Activated CD4-positive, alpha-beta T cell treated with anti-CD3 and anti-CD28 coated beads for 1 hour (primary cell): Measurements from ENCODE around the gene SLC4A4.

ENCODE experiments used
- DNase-seq: peaks from one replicate; pipeline ENCODE4 v3.0.0-alpha.2; 2020

SLC4A4 gene

DNA sequence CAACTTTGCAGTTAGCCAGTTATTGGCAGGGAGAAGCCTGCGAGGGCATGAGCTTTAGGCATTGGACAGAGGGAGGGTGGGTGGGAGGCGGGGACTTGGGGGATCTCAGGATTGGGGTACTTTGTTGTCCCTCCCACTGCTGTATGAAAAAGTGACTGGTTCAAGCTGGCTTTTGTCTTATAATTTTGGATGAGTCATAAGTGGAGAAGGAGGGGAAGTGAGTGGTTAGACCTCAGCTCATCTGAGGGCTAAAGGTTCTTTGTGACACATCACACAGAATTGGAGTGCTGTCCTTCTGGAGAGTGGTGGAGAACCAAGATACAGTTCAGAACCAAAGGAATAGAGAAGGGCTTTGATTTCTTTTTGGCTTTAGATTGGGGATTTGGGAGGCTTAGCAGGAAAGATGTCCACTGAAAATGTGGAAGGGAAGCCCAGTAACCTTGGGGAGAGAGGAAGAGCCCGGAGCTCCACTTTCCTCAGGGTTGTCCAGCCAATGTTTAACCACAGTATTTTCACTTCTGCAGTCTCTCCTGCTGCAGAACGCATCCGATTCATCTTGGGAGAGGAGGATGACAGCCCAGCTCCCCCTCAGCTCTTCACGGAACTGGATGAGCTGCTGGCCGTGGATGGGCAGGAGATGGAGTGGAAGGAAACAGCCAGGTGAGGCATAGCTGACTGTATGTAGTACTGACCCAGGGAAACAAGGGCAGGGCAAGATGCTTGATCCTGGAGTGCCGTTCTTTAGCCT is at the start of gene SLC4A4:
TSS of gene SLC4A4 (plus strand) at position 175 of the 748 bp plus-strand sequence.
- DNase-seq: no peak

DNA sequence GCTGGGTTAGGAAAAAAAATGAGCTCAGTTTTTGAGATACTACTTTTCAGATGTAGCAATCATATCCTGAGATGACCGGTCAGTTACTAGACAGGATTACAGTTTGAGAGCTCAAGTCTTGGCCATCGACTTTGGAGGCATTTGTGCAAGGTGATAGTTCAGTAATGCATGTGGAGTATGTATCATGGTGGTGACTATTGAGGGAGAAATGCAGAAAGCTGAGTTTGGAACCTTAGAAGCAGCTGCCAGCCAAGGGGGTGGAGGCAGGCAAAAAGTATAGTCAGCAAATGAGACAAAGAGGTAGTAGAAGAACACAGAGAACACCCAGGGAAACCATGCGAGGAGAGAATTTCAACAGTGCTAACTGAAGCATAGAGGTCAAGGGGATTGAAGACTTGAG is 48.7 kb upstream of the SLC4A4 start:
- DNase-seq: no peak

DNA sequence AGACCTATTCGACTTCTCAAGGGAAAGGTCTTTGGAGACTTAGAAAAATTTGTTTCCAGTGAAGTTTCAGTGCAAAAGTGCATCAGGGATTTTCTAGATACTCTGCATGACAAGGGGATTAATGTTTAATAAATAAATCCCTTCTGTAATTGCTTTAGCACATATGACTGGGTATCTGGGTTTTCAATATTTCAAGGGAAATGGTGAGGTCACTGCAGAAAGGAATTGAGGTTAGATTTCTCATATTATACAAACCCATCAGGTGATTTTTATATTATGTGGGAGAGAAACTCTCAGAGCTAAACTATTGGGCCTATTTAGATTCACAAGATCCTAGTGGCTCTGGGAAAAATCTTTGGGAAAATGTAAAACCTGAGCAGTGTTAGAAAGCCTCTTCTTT is 48.3 kb upstream of the SLC4A4 start:
- DNase-seq: no peak

DNA sequence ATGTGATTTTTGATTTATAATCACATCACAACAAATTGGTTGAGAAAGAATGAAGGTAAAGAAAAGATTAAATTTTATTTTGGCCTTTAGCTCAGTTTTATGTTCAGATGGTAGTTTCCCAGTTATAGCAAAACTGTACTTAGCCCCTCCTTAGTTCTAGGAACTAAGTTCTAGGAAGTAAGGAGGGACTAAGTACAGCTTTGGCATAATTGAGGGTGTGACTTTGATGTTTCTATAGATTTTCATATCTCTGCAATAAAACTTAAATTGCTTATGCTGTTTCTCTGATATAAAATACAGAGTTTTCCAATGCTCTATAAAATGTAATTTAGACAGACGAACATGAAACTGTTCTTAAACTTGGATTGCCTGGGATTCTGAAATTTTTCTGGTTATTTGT is 46.6 kb upstream of the SLC4A4 start:
- no peak for DNase-seq

DNA sequence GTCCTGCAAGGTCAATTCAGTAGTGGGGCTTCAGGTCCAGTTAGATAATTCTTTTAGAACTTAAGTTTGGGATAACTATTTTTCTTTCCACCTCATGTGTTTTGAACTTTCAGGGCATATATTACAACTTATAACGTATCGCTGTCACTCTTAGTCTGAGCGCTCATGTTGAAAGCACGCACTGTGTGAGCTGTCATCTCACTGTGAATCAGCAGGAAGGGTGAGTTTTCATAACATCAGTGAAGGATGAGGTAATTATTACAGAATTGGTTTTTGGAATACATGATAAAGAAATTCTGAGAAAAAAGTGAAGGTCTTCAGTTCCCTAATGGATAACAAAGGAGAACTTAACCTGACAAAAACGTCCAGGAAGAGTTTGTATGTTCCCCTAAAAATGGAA is 45.1 kb upstream of the SLC4A4 start:
- DNase-seq: no peak

DNA sequence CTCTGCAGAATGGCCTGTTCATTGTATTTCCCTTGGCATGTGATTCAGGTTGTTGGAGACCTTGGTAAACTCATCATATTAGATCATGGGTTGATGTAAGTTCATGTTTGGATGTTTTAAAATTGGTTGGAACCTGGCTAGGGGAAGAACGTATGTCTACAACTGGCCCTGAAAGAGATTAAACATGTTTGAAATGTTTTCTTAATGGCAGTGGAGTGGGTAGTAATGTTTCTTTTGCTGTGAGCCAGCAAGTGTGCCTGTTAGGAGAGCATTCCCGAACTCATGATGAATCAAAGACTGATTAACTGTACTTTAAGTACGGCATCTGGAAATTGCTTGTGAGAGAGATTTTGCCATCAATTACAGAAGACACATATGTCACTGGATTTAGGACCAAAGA is 44.5 kb upstream of the SLC4A4 start:
- DNase-seq: no peak

DNA sequence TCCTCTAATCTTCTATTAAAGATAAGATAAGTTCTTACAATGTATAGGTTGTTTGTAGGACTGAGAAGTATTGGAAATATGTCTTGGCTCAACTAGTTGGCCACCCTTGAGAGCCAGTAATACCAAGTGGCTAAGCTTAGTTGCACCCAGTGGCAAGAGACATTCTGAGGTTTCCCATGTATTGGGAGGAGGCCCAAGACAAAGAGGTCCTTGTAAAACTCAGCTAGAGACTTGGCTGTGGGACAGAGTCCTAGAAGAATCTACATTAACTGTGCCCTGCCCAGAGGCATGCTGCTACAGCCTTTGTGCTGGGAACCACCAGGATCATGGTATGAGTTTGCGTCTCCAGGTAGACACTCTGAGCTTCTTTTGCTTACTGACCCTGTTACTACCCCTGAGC is 41.9 kb upstream of the SLC4A4 start:
- DNase-seq: no peak

DNA sequence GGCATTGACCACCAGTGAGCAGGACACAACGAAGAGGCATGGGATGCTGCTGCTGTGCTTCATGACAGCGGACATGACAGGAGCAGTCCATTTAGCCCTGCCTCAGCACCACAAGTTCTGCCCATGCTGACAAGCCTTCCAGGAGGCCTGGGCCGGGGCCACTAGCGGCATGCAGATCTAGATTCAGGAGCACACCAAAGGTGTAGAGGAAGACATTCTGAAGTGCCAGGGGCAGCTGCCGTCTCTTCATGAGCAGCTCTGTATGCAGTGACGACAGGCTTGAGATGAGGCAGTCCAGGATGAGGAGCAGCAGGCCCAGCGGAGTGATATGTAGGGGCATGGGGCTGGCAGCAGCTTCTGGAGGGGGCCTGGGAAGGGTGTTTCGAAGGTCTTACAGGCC is 38.5 kb upstream of the SLC4A4 start:
- no peak for DNase-seq

DNA sequence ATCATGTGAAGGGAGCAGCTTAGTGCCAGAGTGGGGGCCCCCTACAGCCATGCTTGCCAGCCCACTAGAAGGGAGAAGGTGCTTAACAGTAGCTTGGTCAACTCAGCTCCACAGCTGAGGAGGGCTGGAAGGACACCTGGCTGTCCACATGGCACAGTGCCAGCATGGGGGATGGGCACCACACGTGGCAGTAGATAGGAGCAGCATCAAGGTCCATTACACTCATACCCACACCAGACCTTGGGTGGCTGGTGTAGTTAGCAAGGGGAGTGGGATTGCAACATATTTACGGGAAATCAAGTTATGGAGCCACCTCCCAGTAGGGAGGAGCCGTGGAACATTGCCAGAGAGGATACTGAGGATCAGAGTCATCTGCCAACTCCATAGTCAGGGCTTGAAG is 37.9 kb upstream of the SLC4A4 start:
- no peak for DNase-seq

DNA sequence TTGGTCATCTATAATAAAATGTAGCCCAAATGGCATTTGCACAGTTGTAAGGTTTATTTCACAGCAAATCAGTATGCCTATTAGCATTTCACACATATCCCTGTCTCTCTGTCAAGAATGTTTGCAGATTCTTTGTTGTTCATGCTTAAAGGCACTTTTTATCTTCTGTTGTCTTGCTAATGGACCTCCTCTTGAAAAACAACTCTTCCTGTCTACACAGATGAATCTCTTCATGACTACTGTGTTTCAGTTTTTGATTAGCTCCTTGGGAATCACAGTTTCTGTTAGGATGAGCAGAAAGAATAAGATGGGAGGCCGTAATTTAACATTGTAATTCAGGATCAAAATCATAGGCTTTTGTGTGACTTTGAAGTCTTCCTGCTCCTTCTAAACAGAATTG is 35.5 kb upstream of the SLC4A4 start:
- no peak for DNase-seq

DNA sequence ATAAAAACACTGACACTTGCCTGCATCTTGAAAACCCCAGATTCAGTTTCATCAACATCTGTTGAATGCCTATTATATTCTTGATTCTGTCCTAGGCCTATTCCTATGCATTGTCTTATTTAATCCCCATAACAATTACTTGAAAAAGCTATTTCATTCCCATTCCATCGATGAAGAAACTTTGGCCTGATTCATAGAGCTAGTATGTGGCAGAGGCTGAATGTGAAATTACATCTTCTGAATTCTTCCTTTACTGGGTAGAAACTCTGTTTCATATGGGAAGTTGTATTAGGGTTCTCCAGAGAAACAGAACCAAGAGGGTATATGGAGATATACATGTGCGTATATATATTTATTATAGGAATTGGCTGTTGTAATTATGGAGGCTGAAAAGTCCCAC is 35.0 kb upstream of the SLC4A4 start:
- DNase-seq: no peak

DNA sequence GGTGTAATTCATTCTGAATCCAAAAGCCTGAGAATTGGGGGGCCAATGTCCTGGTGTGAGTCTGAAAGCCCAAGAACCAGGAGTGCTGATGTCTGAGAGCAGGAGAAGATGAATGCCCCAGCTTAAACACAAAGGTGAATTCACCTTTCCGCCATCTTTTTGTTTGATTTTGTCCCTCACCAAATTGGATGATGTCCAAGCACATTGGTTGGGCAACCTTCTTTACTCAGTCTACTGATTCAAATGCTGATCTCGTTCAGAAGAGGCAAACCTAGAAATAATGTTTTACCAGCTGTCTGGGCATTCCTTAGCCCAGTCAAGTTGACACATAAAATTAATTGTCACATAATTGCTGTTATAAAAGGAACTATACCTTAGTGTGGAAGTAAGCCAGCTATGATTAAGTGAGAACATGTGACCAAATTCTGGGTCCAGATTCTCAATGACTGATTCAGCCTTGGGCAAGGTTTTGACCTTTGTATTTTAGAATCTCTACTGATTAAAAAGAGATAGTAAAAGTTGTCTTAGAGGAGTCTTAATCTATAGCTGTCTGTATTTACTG is 34.5 kb upstream of the SLC4A4 start:
- no peak for DNase-seq

DNA sequence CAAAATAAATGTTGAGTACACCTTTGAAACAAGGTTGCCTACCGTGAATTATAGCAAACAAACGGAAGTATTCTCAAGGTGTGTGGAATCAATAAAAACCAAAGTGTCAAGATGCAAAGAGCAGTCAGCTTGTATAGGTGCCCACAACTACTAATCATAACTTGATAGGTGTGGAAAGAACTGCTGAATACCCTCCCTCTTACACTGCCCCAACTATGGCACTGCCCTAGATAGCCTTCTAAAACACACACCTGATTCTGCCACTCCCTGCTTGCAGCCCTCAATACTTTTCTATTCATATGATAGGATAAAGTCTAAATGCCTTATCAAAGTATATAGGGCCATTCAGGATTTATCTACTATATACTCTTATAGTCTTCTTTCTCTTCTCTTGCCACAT is 31.1 kb upstream of the SLC4A4 start:
- DNase-seq: no peak

DNA sequence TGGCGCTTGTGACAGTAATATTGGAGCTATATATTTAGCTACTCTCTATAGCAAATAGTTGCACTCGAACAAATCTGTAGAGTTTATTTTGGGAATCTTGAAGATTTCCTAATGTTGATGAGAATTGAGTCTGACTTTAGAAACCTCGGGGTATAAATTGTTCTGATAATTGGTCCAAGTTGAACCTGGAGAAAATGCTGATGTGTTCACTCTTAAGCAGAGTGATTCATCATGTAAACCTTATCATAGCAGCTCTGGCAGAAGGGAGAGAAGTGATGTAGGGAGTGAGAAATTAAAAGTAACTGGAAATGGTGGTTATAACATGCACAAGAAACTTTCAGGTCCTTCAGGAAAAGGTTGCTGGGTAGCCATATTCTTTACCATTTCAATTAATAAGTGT is 16.4 kb upstream of the SLC4A4 start:
- no peak for DNase-seq

DNA sequence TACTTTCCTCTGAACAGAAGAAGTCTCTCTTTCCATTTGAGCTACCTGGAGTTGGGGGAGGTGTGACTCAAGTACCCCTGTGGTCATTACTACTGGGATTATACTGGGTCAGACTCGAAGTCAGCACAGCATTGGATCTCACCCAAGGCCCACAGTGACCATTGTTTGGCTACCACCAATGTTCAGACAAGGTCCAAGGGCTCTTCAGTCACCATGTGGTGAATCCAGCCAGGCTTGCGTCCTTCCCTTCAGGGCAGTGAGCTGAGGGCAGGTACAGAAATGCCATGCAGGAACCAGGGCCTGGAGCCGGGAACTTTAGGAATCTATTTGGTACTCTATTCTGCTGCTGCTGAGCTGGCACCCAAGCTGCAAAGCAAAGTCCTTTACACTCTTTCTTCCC is 5.5 kb upstream of the SLC4A4 start:
- no peak for DNase-seq

DNA sequence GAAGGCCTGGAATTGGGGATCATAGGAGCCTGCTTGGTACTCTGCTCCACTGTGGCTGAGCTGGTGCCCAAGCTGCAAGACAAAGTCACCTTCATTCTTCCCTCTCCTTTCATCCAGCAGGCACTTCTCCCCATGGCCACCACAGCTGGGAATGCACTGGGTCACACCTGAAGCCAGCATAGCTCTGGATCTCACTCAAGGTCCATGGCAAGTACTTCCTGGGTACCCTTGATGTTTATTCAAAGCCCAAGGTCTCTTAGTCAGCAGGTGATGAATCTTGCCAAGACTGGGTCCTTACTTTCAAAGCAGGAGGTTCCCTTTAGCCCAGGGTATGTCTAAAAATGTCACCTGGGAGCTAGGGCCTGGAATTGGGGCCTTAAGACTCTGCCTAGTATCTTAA is 4.9 kb upstream of the SLC4A4 start:
- DNase-seq: no peak

DNA sequence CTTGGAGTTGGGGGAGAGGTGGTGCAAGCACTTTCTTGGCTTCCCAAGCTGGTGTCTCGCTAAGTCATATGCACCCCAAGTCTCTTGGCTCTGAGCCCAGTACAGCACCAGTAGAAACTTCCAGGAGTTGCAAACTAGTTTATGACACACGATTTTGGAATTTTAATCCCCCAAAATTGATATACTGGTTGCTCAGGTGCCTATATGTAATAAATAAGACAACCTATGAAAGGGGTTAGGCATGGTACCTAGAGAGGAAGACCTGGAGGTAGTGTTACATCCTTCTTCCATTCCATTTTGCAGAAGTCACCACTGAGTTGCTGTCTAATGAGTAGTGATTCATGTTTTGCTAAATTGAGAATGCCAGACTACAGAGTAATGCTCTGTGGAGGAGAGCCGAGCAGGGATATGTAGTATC is 4.3 kb upstream of the SLC4A4 start:
- DNase-seq: no peak

DNA sequence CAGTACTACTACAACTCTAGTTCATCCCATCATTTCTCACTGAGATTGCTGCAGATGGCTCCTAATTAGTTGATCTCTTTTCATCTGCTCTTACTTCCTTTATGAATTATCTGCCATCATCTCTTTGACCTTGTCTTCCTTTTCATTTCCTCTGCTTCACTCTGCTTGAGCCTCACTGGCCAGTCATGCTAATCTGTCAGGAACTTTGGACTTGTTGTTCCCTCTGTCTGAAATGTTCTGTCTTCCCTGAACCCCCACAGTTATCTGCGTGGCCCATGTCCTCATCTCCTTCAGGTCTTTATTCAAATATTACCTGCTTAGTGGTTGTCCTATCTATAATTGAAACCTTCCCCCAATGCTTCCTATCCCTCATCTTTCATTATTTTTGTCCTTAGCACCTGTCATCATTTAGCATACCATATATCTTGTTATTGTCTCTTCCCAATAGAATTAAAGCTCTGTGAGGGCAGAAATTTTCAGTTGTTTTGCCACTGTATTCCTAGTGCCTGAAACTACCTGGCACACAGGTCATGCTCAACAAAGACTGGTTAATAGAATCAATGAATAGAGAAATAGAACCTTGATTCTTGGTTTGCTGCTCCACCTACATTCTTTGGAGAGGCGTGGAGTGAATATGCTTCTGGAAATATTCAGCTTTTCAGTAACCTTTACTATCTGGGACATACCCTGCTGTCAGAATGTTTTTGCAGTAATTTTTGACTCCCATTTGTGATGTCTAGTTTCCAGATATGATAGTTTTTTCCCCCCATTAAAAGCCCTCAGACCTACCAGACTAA is 5.0 kb downstream of the SLC4A4 start:
- DNase-seq: no peak

DNA sequence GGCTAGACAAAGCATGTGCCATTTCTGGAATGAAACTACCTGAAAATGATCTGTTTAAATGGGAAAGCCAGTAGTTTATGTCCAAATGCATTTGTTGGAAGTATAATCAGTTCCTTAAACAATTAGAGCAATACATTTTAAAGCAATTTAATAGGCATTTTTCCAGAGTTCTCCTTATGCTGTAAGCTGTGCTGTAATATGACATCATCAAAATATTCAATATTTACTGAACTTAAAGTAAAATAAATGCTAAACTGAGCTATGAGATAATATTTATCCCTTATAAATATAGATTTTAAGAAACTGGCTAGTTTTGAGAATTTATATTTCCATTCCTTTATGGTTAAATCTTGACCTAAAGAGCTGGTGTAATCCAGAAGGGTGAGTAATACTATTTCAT is 7.9 kb downstream of the SLC4A4 start:
- DNase-seq: no peak

DNA sequence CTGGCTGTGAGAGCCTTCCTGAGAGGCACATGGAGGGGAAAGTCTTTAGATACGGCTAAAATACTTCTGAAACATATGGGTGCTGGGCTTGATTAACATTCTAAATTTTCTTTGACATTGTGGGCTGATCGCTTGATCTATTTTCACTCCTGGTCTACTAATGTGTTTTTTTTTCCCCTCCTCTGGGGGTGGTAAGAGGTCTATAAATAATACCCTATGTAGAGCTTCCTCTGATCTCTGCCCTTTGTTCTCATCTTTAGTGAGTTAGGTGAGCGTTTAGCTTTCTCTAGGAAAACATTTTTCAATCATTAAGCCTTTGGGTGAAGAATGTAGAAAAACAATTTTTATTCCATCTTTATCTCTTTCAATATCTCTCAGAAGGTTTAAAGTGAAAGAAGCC is 9.8 kb downstream of the SLC4A4 start:
- DNase-seq: no peak

DNA sequence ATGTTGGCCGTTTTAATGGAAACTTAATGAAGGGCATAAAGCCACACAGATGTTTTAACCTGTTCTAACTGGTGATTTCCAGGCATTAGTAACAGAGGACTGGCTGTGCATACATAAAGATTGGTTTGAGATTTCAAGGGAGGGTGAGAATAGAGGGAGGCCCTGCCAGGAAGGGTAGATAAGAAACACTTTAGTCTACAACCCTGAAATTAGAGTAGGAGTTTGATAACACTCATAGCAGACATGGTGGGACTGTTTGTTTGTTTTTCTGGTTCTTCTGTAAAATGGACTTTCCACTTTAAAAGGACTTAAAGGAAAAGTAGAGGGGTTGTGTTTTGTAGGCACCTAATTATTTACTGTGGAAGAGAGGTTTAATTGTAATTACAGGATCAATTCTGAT is 16.2 kb downstream of the SLC4A4 start:
- DNase-seq: no peak

DNA sequence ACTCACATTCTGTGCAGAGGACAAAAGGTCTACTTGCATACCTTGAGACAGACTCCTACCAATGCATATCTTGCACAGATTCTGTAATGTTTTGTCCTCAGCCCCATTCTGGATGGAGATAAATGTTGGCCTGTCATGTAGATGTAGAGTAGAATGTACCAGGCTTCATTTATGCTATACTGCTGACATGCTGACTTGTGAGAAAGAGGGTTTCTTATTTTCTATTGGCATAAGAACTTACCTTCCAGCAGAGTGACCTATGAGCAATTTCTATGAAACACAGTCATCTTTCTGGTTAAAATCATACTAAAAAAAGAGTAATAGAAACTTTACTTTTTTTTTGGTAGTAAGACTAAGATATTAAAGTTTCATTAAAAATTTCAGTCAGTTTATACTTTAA is 17.2 kb downstream of the SLC4A4 start:
- no peak for DNase-seq

DNA sequence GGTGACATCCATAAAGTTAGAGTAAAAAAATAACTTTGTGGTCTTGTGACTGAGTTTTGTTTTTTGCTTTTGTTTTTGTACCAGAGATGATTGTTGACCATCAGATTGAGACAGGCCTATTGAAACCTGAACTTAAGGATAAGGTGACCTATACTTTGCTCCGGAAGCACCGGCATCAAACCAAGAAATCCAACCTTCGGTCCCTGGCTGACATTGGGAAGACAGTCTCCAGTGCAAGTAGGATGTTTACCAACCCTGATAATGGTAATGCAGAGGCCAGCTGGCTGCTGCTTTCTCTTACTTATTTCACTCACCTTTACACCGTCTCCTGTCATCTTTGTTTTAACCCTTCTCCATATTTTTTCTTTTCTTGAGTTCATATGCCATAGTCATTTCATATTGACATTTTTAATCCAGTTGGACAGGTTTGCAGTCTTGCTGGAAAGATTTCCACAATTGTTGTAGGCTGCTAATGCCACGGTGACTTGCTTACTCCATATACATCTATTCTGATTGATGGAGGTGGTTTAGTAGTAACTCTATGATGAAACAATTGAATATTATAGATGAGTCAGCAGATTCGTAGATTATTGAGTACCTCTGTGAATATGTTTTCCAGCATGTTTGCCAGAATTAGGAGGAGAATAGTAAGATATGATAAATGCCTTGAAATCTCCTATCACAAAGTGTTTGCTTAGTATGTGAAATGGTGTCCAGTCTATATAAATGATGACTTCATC is 18.3 kb downstream of the SLC4A4 start:
- DNase-seq: no peak

DNA sequence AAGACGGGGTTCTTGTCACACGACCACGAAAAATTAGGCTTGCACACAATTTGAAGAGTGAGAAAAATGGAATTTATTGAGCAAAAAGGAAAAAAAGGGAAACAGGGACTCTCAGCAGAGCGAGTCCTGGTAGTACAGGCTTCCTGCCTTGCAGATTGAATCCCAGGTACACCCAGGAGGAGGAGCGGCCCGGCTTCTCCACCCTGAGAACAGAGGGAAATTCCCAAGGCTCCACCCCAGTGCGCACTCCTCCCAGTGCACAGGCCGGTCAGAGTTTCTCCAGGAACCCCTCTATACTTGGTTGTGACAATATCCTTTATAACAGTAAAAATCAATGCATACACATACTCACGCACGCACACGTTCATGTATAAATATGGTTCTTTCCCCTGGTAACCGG is 22.0 kb downstream of the SLC4A4 start:
- DNase-seq: no peak
